ENCODE data around the gene TEAD4.

Gene TEAD4

DNA sequence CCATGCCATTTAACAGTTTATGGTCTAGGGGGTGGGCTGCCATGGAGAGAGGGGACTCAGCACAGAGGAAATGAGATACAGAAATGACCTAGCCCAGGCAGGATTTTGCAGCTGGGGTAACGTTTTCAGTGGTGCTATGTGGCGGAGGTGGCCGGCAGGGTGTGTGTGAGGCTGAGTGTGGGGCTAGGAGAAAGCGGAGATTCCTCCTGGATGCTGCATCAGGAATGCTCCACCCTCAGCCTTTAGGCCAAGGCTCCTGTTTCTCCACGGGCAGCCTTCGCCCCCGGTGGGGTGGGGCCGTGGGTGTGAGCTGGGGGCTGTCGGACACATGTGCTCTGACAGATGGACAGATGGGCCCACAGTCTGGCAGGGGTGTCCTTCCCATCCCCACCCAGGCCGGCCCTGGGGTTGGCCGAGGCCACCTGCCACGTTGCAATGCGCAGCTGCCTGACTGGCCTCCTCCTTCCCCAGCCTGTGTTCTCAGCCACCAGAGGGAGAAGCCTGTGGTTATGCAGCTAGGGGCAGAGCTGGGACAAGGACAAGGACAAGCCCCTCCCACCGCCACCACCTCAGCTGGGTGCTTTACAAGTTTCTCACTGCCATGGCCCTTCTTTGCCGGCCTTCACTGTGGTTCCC is 44.3 kb downstream of the TEAD4 start:
- no peak for DNase-seq

GRCh38 chr12:3004655-3005565 is 45.7 kb downstream of the TEAD4 start:
- DNase-seq = peak; percentile 5

DNA sequence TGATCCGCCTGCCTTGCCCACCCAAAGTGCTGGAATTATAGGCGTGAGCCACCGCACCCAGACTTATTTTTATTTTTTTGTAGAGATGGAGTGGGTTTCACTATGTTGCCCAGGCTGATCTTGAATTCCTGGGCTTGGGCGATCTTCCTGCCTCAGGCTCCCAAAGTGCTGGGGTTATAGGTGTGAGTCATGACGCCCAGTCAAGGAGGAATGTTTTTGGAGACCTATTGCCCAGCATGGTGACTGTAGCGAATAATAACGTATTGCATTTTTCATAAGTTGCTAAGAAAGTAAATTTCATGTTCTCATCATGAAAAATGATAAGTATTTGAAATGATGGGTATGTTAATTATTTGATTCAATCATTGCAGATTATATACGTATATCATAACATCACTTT is 46.5 kb downstream of the TEAD4 start:
- DNase-seq = peak; percentile 64

DNA sequence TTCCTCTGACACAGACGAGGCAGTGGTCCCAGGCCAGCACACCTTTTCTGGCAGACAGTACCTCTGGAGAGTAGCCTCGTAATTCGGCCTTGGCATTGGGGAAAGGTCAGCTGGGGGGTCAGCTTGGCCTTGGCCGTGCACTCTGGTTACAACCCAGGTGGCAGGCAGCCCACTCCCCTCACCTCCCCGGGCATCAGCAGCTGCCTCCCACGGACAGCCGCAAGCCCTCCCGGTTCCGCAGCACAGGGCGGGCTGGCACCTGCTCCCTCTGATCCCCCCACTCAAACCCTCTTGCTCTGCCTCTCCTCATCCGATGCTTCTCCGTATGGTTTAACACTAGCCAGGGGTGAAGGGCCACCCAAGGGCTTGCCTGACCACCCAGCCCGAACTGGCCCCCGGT is 50.6 kb downstream of the TEAD4 start:
- DNase-seq = no peak

DNA sequence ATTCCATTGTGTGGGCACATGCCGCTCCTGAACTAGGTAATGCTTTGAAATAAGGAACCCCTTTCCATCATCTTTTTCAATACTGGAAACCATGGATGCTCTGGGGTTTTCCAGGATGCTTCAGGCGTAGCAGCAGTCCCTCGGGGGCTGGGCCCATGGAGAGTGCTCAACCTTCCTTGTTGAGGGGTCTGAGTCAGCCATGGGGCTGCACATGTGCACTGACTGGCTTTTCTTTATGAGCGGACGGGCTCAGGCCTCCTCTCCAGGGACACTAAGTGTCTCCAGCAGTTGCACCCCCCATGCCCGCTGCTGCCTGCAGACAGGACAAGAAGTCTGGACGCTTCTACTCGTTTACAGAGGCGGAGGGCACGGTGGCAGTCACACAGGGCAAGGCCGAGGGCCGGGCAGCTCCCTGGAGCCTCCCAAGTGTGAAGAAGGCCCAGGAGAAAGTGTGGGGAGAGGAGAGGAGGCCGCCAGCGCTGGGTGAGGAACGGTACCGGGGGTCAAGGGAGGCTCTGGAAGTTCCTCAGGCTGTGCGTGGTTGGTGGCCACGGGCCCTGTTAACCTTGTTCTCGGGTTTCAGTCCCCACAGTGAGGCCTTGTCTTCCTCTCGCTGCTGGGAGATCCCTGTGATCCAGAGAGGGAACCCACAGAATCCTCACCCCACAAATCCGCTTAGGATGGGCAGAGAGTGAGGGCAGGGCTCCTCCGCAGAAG is 51.2 kb downstream of the TEAD4 start:
- DNase-seq = peak; percentile 13

DNA sequence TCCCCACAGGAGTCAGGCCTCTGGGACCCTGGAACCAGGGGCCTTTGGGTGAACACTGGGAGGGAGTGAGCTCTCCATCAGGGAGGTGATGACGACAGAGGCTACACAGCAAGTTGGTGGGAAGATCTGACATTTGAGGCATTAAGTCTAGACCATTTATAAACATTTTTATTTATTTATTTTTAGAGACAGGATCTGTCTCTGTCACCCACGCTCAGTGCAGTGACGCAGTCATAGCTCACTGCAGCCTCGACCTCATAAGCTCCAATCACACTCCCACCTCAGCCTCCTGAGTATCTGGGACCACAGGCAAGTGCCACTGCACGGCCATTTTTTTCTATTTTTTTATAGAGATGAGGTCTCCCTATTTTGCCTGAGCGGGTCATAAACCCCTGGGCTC is 53.6 kb downstream of the TEAD4 start:
- no peak for DNase-seq

GRCh38 chr12:3014641-3015040 is 55.4 kb downstream of the TEAD4 start:
- DNase-seq = no peak

DNA sequence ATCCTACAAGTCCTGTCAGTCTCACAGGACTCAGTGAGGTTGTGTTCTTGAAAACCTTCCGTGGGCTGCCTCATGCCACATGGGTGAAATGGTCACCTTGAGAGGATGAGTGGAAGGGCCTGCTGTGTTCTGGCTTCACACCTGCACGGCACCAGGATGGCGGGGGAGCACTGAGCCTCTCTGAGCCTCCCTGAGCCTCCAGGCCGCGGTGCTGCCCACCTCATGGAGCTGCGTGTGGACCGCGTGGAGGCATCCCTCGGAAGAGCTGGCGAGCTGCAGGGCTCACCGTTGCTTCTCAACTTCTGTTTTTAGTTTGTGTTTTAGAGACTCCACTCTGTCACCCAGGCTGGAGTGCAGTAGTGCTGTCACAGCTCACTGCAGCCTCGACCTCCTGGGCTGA is 56.2 kb downstream of the TEAD4 start:
- no peak for DNase-seq

- peak; percentile 42 for DNase-seq
Measured at GRCh38 chr12:3016191-3016590, 57.0 kb downstream of the TEAD4 start.

DNA sequence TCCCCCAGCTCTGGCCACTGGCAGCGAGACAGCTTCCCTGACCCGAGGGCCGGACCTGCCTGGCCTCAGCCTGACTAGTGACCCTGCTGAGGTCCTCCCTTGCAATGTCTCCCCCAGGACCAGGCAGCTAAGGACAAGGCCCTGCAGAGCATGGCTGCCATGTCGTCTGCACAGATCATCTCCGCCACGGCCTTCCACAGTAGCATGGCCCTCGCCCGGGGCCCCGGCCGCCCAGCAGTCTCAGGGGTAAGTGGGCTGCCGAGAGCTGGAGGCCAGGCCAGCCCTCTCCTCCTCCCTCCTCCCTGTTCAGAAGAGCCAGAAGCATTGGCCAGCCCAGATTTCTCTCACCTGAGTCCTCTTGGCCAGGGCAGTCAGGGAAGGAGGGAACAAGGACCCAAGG is 58.1 kb downstream of the TEAD4 start:
- DNase-seq = no peak

DNA sequence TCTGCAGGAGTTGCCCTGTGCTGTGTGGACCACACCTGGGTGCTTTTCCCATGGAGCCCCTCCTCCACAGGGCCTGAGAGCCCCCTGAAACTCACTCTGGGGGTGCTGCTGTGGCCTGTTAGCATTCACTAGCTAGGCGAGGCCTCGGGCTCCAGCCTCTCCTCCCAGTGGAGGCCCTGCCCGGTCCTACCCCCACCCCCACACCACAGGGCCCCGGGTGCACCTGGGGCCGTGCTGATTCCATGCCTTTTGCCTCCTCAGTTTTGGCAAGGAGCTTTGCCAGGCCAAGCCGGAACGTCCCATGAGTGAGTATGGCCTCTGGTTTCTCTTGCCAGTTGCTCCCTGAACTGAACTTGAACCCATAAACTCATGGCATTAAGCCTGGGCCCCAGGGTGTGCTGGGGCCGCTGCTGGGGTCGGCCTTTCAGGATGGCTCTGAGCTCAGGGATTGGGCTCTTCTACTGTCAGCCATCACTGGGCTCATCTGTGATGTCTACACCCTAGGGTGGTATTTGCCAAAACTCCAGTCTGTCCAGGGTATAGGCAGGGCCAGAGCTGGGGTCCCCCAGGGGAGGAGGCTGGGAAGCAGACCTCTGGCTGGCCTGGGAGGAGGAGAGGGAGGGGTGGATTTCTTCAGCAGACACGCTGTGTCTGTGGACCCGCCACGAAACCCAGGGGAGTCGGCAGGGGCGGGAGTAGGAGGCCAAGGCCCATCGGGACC is 59.2 kb downstream of the TEAD4 start:
- DNase-seq = no peak

- no peak for DNase-seq
Measured at GRCh38 chr12:3019005-3019680, 59.9 kb downstream of the TEAD4 start.

DNA sequence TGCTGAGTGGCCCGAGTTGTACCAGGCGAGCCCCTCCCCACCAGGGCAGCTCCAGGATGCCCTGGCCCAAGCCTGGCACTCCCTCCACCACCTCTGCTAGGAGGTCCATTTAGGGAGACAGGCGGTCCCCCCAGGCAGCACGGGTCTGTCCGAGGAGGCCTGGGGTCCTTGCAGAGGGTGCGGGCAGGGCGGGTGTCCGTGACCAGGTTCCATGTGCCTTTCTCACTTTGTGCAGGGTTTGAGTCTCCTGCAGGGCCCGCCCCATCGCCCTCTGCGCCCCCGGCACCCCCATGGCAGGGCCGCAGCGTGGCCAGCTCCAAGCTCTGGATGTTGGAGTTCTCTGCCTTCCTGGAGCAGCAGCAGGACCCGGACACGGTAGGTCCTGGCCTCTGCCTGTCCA is 61.2 kb downstream of the TEAD4 start:
- DNase-seq = no peak

GRCh38 chr12:3020850-3021435 is 61.7 kb downstream of the TEAD4 start:
- DNase-seq = no peak

- DNase-seq = no peak
Measured at GRCh38 chr12:3022411-3022810, 63.2 kb downstream of the TEAD4 start.

DNA sequence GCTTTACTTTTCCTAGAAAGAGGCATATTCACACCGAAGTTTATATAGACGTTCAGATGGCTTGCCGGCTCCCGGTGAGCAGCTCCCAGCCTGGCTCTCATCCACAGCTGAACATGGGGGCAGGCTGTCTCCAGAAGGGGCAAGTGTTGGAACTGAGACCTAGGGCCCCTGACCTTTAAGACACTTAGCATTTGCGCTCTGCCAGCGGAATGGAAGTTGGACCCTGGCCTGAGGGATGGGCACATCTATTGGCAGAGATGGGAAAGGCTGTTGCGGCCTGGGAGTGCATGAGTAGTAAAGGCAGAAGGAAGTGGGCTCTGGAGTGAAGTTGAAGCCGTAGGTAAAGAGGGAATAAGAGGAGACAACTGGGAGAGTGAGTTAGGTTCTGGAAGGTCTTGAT is 63.8 kb downstream of the TEAD4 start:
- no peak for DNase-seq

- DNase-seq = no peak
Measured at GRCh38 chr12:3028108-3028507, 68.9 kb downstream of the TEAD4 start.

- DNase-seq = no peak
Measured at GRCh38 chr12:3030821-3031429, 71.7 kb downstream of the TEAD4 start.

DNA sequence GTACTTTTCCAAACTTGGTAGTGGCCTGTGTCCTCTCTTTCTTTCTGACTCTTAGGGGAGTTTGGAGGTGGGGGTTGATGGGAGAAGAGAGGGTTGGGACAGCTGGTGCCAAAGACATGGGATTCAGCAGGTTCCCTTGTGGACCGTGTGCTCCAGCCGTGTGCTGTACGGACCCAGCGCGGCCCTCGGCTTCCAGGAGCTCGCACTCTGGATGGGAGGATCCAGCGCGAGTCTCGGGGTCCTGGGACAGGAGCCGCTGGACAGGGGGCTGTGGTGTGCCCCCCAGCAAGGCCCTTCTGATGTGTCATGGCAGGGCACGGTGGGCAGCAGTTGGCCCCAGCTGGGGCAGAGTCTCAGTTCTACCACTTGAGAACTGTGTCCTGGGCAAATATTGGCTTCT is 73.0 kb downstream of the TEAD4 start:
- DNase-seq = no peak

GRCh38 chr12:3032770-3033538 is 73.8 kb downstream of the TEAD4 start:
- no peak for DNase-seq

- no peak for DNase-seq
Measured at GRCh38 chr12:3033539-3033867, 74.3 kb downstream of the TEAD4 start.
